CD4-positive, alpha-beta T cell treated with Interleukin-4 for 4 hours (primary cell): ENCODE data around the gene DNAJC15.
"Not testable (repeated sequence)": the region's sequence is repeated elsewhere in the genome, so short reads cannot be mapped to it uniquely, and the experiment has no call there.

Source experiments
- DNase-seq: peaks from one replicate; pipeline ENCODE4 v3.0.0-alpha.2; 2020

DNAJC15 gene

DNA sequence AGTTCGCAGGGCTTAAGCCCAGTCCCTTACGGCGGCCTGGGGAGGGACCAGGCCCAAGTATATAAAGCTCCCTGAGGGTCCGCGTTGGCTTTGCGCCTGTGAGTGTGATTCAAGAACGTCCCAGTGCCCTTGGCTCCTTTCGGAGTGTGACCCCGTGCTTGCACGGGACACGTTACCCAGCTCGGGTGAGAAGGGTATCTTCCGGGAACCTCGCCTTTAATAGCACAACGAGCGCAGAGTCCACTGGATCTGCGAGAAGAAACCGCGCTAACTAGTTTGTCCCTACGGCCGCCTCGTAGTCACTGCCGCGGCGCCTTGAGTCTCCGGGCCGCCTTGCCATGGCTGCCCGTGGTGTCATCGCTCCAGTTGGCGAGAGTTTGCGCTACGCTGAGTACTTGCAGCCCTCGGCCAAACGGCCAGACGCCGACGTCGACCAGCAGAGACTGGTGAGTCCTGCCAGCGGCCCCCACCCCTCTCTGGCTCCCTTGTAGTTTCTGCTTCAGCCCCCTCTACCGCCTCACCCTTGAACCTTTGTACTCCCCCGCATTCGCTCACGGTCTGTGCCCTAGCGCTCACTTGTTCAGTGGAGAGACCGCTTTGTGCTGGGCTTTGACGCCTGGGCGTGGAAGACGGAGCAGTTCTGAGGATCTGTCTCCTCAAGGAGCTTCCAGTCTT is at the start of gene DNAJC15:
Gene DNAJC15 (plus strand): TSS at position 298 of the 675 bp plus-strand sequence. CDS start 41 bp downstream, at position 339.
- DNase-seq: peak; percentile 79

DNA sequence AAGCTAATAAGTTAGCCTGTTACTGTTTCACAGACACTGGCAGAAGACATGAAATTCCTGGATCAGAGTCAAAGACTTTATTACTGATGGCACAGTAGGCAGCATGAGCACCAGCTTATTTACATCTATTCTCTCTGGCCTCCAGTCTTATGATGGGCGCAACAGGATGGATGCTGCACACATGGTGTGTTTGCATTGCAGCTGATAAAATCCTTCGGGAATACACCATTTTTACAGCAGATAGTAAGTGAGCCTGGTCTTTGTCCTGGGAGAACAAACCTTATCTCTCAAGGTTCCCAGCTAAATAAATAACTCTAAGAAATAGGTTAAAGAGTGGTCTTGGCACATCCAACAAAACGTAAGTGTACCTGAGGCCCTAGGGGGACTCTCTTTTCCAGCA is 47.3 kb upstream of the DNAJC15 start:
- no peak for DNase-seq

DNA sequence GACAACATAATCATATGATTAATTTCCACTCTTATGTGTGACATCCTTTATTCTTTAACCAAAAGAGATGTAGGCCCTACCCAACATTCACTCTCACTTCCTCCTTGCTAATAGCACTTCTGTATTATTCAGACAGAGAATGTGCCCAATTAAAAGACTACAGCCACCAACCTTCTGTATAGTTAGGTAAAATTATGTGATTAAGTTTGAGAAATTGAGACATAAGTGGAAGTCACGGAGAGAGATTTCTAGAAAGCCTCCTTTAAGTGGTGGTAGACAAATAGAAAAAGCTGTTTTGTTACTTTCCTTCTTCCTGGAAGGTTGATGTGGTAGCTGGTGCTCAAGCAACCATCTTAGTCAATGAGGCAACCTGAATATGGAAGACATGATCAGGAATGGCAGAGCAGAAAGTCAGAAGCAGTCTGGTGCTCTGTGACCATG is 46.1 kb upstream of the DNAJC15 start:
- no peak for DNase-seq

DNA sequence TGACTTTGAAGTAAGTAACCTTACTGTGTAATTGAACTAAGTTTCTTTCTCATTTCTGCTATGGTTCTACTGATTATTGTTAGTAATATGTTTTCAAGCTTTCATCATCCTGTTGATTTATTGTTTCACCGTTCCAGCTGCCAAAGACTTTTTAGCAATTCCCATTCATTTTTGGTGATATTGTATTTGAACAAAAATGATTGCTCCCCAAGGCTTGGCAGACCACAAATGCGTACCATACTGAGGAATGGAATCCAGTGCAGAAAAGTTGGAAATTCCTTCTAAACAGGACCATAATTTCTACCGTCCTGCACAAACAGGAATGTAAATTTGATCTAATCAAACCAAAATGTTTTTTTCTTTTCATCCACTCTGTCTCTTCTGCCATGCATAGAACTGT is 42.1 kb upstream of the DNAJC15 start:
- no peak for DNase-seq

DNA sequence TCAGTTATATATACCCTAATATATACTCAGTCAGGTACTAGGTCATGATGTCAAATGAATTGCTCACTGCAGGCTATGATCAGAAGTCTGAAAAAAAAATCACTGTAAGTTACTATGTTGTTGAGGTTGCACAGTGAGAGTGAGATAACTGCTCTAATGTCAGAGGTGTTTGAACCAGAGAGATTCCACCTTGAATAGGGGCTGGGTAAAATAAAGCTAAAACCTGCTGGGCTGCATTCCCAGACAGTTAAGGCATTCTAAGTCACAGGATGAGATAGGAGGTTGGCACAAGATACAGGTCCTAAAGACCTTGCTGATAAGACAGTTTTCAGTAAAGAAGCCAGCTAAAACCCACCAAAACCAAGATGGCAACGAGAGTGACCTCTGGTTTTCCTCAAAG is 41.5 kb upstream of the DNAJC15 start:
- DNase-seq: no peak

DNA sequence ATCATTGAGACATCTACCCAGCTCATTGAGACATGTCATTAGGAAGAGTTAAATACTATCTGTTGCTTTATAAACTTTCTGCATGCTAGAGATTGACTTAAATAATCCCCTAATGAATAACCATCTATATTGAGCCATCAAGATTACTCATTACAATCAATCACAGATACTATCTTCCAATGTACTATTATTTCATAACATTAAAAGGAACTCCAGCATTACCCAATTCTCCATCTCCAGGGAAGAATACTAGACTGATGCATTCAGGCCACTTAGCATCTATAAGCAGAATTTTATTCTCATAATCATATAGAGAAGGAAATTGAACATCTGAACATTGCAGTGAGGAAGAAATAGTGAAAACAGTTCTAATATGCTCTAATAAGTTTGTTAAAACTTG is 39.4 kb upstream of the DNAJC15 start:
- no peak for DNase-seq

DNA sequence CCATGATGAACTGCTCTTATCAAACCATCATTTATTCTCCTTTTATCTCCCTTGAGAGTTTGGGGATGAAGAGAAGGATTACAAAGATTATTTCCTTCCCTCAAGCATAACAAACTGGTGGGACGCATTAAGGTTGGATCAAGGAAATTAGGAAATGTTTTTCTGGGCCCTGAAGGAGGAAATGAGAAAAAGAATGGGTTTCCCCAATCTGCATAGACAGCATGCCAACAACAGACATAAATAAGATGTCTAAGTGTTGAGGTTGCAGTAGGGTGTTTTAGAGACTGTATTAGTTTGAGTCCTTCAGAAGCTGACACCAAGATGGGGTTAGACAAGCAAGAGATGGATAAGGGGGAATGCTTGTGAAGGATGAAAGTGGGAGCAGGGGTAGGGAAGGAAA is 38.7 kb upstream of the DNAJC15 start:
- no peak for DNase-seq

DNA sequence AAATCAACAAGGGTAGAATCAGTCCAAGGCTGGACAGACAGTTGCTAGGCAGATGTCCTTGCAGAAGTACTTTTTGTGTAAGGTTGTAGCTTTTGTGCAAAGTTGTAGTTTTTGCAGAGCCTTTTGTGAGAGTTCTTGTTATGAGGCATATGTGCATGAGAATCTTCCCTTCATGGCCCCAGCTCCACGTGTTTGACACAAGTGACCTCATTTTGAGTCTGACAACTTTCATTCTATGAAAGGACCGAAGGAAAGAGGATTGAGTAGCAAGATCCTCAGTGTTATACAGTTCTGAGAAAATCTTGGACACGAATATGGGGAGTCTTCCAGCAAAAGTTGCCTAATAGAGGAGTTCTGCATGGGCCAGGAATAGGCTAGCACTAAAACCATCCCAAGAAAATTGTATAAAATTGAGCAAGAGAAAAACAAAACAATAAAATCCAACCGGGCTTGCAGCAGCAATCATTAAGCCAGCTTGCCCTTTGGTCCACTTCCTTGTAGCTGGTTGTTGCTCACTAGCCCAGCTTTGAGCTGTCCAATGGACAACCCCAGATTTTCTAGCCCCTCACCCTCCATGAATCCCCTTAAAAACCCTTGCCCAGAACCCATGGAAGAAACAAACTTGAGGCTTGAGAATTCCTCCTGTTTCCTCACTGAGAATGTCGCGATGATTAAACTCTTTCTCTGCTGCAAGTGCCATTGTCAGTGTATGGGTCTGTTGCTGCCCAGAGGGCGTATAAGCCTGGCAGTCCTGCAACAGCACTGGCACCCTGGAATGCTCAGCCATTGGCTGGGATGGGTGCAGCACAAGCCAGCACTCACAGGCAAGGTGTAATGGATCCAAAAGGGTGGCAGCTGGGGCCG is 37.8 kb upstream of the DNAJC15 start:
- DNase-seq: no peak

DNA sequence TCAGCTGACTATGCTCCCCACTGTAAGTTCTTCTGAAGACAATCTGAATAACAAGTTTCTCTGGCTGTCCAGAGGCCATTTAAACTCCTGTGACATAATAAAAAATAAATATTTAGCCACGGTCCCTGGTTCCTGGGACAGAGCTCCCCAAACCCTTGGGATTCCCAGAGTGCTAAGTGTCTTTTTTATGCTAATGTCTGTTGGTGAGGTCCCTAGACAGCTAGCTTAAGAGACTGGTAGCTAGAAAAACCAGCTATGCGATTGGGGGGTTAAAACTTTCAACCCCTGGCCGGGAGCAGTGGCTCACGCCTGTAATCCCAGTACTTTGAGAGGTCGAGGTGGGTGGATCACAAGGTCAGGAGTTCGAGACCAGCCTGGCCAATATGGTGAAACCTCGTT is 37.2 kb upstream of the DNAJC15 start:
- DNase-seq: no peak

DNA sequence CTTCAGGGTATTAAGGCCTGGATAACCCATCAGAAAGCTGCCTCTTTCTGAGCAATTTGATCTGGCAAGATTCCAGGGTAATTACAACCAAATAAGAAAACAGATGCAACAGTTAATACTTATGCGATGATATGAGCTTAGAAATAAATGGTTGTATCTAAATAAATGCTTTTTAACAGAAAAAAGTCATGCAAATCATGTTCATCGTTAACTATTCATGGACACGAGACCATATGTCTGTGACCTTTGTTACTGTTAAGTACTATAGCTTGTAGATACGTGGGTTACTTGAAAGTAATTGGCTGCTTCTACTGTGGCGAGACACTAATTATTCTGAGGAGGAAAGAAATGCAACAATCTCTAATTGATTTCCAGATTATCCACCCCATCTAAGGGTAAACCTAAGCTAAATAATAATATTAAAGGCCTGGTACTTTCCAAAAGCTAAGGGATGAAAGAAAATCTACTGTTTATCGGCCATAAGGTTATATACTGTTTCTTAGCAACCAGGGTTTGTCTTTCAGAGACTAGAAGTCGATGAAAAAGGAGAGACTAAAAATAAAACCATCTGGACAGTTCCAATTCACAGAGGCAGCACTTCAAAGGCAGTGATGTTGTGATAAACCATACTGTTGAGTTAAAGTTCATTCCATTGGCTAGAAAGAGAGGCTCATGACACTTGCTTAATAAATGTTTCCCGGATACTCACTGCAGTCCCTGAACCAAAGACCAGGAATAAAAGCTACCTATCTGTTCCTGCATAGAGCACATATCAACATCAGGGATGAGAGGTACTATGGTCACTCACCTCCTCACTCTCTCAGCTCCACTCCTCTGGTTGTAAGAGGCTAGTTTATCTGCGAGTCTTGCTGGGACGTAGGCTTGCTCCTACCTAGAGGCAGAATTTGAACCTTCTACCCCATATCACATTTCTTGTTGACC is 32.8 kb upstream of the DNAJC15 start:
- peak; percentile 81 for DNase-seq

DNA sequence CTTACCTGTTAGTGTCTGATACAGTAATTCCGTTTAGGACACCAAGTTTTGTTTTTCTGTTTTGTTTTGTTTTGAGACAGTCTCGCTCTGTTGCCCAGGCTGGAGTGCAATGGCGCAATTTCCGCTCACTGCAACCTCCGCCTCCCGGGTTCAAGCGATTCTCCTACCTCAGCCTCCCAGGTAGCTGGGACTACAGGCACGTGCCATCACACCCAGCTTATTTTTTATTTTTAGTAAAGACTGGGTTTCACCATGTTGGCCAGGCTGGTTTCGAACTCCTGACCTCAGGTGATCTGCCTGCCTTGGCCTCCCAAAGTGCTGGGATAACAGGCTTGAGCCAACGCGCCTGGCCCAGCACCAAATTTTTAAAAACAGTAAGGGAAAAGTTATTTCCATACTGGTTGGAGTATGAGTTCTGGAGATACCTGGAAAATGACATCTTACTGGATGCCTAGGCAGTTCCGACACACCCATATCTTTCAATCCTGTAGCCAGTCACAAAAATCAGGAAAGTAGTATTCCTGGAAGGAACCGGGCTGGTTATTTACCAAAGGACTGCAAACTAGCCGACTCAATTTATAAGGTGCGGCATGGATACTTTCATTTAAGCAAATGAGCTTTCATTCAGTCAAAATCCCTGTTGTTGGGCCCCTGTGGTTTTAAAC is 32.0 kb upstream of the DNAJC15 start:
- not testable (repeated sequence) for DNase-seq

DNA sequence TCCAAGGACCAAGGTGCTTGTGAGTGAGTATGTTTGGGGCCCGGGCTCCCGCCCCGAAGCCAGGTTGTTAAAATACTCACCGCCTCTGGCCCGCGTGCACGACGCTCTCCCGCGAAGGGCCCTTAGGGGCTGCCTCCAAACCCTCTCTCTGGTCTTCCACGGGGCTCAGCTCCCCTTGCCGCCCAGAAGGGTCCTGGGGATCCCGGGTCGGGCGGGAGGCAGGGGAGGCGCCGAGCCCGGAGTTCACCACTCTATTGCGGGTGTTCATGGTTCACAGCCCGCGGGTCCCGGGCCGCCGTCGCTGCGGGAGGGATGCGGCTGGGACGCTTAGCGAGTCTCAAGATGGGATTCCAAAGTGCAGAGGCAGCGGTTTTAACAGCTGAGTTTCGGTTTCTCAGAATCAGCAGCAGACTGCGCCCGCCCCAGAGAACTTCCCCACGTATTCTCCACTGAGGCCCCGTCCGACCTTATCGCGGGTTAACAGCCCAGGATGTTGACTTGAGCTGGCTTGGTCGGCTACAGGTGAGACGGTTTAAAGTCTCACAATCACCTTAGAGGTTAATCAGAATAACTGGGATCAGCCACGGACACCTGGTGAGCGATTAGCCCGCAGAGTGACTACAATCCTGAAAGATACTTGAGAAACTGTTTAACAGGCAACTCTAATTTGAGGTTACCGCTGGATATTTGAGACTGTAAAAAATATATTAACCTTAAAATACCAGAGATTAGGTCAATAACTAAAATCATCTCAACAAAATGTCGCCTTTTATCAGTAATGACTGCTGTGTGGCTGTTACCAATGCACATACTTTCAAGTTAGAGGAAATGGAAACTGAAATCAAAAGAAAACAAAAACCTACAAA is 31.3 kb upstream of the DNAJC15 start, which contains the start of gene EPSTI1:
Gene EPSTI1 (minus strand): TSS at position 344 of the 866 bp plus-strand sequence. CDS start 76 bp downstream, at position 268.
- DNase-seq: peak; percentile 81

DNA sequence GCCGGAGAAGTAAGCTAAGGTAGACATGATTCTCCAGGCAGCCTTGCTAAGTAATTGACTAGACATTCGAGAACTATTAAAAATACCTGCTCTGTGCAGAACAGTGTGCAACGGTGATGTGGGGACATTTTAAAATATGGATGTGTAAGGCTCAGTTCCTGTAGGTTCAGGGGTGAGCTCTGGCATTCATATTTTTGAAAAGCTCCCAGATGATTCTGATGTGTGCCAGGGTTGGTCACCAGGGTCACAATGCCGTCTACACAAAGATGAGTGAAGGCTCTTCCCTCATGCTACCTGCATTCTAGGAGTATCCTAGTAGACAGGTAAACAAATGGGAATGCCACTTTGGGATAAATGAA is 30.6 kb upstream of the DNAJC15 start:
- DNase-seq: no peak

DNA sequence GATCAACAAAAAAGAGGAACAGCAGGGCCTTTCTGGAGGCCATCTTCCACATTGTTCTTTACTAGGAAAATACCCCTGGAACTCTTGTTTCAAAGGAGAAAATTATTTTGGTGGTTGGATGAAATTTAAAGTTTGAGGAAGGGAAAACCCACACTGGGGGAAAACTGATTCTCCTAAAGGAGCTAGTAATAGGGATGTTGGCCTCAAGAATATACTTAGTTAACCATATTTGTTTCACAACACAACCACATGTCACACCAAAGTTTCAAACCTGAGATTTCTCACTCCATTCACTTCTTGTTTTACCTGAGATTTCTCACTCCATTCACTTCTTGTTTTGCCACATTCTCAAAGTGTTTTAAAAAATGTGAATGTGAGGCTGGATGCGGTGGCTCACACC is 28.5 kb upstream of the DNAJC15 start:
- no peak for DNase-seq

DNA sequence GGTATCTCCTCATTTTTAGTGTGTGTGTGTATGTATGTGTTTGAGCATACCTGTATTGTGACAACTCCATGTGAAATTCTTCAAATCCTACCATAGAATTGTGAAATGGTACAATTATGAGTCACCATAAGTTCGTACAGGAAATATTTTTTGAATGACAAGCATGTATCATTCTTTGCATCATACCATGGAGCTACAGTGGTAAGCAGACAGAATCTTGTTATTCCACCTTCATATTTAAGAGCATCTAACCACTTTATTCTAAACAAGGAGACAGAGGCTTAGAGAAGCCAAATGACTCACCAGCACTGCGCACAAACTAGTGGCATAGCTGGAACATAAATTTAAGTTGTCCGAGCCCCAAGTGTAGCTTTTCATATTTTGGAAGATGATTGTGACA is 26.8 kb upstream of the DNAJC15 start:
- DNase-seq: peak; percentile 17

DNA sequence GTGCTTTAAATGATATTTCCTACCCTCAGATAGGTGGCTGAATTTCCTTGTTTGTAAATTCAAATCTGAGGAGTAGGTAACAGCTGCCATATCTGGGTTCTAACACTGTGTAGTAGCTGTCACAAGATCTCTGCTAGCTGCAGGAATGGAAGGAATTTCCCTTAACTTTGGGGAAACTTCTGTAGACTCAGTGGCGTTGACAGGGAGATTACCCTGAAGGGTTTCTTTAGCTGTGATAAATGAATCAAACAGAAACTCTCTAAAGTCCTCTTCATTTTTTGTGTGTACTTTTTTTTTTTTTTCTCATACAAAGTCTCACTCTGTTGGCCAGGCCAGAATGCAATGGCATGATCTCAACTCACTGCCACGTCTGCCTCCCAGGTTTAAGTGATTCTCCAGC is 26.0 kb upstream of the DNAJC15 start:
- DNase-seq: no peak

DNA sequence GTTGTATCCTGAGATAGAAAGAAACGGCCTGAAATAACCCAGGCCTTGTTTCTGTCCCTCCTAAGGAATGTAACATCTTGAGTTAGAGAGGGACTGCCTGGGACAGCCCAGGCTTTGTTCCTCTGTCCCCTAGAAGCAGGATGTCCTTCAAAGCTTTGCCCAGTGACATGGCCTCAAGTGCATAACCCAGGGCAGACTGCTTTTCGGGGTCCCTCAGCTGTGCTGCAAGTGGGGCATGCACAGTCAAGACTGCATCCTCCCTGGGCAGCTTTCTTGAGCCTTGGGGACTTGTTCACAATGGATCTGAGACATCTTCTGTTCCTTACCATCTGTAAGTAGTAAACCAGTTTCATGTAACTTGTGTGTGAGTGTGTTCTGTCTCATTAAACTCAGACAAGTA is 23.9 kb upstream of the DNAJC15 start:
- DNase-seq: no peak

DNA sequence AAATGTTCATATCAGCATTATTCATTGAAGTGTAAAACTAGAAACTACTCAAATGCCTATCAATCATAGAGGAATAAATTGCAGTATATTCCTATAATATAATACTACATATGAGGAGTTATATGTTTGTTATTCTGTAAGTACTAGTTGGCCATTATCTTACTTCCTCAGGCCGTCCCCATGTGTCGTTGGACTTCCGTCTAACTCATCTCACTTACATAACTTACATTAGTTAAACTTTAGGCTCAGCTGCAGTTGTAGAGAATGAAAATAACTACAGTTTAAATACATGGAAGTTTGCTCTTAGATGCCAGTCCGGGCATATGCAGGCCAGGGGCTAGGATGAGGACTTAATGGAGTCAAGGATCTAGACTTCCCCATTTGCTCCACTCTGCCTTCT is 22.7 kb upstream of the DNAJC15 start:
- no peak for DNase-seq

DNA sequence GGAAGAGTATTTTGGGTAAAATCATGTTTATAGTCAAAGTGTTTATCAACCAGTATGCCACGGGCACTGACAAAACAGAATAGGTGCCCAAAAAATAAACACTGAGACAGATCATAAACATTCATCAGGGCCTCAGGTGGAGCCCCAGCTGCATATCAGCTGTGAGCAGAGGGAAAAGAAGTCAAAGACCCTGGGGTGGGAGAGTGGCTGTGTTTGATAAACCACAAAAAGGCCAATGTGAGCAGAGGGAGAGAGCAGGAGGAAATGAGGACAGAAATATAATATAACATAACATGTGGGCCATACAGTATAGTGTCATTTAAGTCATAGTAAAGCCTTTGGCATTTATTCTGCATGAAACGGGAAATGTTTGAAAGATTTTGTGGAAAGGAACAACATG is 21.4 kb upstream of the DNAJC15 start:
- DNase-seq: no peak

DNA sequence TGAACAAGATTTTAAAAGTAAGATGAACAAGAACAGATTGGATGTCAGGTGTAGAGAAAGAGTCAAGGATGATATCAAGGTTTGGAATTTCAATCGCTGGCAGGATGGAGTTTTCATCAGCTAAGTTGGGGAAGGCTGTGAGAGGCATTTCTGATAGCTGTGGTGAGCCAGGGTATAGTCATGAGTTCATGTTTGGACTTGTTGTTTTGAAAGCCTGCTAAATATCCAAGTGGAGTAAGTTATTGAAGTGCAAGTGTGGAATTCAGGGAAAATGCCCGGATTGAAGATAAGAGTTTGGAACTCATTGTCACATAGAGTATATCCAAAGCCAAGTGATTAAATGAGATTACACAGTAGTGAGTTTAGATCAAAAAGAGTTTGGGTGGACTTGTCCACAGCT is 20.4 kb upstream of the DNAJC15 start:
- no peak for DNase-seq

DNA sequence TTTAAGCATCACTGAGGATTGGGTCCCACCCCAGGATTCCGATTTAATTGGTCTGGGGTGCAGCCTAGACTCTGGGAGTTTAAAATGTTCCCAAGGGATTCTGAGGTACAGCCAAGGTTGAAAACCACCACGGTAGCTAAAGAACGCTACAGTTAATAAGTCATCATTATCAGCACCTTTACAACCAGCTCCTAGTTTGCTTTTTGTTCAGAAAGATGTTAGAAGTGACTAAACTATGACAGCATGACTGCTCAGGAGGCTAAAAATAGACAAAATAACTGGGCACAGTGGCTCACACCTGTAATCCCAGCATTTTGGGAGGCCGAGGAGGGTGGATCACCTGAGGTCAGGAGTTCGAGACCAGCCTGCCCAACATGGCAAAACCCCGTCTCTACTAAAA is 19.7 kb upstream of the DNAJC15 start:
- no peak for DNase-seq
